Activated CD4-positive, alpha-beta T cell treated with anti-CD3 and anti-CD28 coated beads, Interleukin-2, amount 10 ng/mL, durations not matched to agents 7 days and 5 days (primary cell): ENCODE measurements around the gene GDE1. TPM values are rescaled to one million over a fixed set of nuclear protein-coding genes. Genes with fewer than 3 reads are reported as not detected.

ENCODE experiments used
- CTCF ChIA-PET: fragments of 350-600 bp; sonication (Branson Sonifier 250); formaldehyde crosslinking; loops from one replicate; lab custom pipeline; 2021; ENCODE audit warnings: antibody characterized with exemption; lab: Charles Lee
- POLR2A ChIA-PET: fragments of 350-600 bp; sonication (Branson Sonifier 250); formaldehyde crosslinking; loops from one replicate; lab custom pipeline; 2021; ENCODE audit warnings: antibody characterized with exemption; lab: Charles Lee
- DNase-seq: peaks from one replicate; pipeline ENCODE4 v3.0.0-alpha.2; 2020
- H3K27ac Mint-ChIP-seq: one replicate; pipeline ENCODE4 v1.8.0; 2021; ENCODE audit warnings: mild to moderate bottlenecking, moderate library complexity, mixed read lengths
- H3K27me3 Mint-ChIP-seq: one replicate; pipeline ENCODE4 v1.8.0; 2021; ENCODE audit warnings: mixed read lengths
- H3K36me3 Mint-ChIP-seq: one replicate; pipeline ENCODE4 v1.8.0; 2021; ENCODE audit warnings: low read depth, mixed read lengths
- H3K4me1 Mint-ChIP-seq: one replicate; pipeline ENCODE4 v1.8.0; 2021; ENCODE audit warnings: mixed read lengths
- H3K4me3 Mint-ChIP-seq: one replicate; pipeline ENCODE4 v1.8.0; 2021; ENCODE audit warnings: mild to moderate bottlenecking, moderate library complexity, mixed read lengths
- H3K9me3 Mint-ChIP-seq: one replicate; pipeline ENCODE4 v1.8.0; 2021; ENCODE audit warnings: mixed read lengths
- total RNA-seq, 2 experiments: library from RNA; stranded (reverse); gene quantifications; one replicate each; pipeline ENCODE4 v1.2.3, GENCODE V29; 2021

The GDE1 gene
- total RNA-seq, 2 experiments from 2014 or later, result 22.9 to 24.6 TPM

DNA sequence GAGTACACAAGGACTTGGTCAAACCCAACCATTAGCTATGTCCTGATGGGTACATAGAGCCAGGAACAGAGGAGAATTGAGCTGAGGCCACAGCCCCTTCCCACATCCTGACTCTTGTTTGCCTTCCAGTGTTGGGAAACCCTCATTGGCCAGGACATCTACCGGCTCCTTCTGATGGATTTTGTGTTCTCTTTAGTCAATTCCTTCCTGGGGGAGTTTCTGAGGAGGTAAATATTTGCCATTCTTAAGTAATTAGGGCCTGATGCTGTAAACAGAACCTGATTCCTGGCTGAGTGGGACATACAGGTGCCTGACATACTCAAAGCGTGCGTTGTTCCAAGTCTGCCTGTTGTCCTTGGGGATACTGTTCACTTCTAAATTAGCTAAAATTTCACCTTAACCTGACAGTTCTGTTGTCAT lies 42.6 kb downstream of the GDE1 start:
- ChIA-PET CTCF (no interaction called here), POLR2A (no interaction called here)
- Mint-ChIP-seq H3K4me3 (no peak overlapping the region), H3K36me3 (no peaks in the 10 kb centered on the region), H3K9me3 (no peaks in the 10 kb centered on the region), H3K4me1 (no peaks in the 10 kb centered on the region), H3K27me3 (peaks cover 3% of the 10 kb centered on the region), H3K27ac (no peak overlapping the region)
- no peak for DNase-seq

DNA sequence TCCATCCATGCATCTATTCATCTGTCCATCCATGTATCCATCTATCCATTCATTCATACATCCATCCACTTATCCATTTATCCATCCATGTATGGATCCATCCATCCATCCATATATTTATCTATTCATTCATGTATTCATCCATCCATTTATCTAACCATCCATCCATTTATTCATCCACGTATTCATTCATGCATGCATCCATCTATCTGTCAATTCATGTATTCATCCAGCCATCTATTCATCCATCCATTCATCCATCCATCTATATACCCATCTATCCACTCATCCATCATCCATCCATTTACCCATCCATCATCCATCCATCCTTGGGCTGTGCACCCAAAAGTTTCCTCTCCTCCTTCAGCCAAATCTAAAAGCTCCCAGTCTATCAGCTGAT lies 43.4 kb downstream of the GDE1 start:
- ChIA-PET POLR2A (no interaction called here), CTCF (no interaction called here)
- no peak for DNase-seq

DNA sequence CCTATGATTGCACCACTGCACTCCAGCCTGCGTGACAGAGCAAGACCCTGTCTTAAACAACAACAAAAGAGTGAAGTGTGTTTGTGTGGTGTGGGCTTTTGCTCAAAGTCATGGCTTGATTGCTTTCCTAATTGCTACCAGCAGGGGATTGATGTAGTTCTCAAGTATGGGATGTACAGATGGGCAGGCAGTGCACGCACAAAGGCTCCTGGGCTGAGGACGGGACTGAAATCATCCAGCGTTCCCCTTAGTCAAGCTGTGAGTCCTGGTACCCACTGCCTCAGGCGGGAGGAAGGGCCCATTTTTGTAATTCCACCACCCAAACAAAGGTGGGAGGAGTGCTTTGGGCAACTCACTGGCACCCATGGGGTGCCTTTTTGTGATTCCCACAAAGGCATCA lies 47.3 kb downstream of the GDE1 start:
- Mint-ChIP-seq H3K4me1 (no peaks in the 10 kb centered on the region), H3K27me3 (peaks cover 3% of the 10 kb centered on the region), H3K36me3 (no peaks in the 10 kb centered on the region), H3K27ac (no peak overlapping the region), H3K9me3 (no peaks in the 10 kb centered on the region), H3K4me3 (no peak overlapping the region)
- POLR2A ChIA-PET, result no interaction called here
- CTCF ChIA-PET, result no interaction called here
- no peak for DNase-seq

More for the DNA sequence above, 43.4 kb downstream of the GDE1 start:
- Mint-ChIP-seq H3K36me3 (no peaks in the 10 kb centered on the region), H3K4me3 (no peak overlapping the region), H3K27me3 (peaks cover 3% of the 10 kb centered on the region), H3K27ac (no peak overlapping the region), H3K9me3 (no peaks in the 10 kb centered on the region), H3K4me1 (no peaks in the 10 kb centered on the region)

DNA sequence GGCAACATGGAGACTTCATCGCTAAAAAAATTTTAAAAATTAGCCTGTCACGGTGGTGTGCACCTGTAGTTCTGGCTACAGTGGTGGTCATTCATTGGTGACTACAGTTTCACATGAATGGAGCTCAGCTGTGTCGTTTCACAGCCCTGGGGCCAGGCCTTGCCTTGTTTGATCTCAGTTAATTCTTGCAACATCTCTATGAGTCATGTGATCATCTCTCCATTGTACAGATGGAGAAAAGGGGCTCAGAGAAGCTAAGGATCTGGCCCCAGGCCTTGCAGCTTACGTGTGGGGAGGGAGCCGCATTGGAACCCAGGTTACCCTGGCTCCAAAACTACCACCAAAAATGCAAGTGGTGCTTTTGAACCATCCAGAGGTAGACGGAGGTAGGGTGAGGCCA lies 49.4 kb downstream of the GDE1 start:
- ChIA-PET CTCF (interaction anchor here (0.7 kb wide), 1 partner anchor 193 kb away, joined by 6 read pairs; no protein-coding TSS in a partner anchor), POLR2A (no interaction called here)
- Mint-ChIP-seq H3K36me3 (no peaks in the 10 kb centered on the region), H3K27me3 (no peaks in the 10 kb centered on the region), H3K9me3 (no peaks in the 10 kb centered on the region), H3K4me1 (no peaks in the 10 kb centered on the region), H3K4me3 (no peak overlapping the region), H3K27ac (no peak overlapping the region)
- DNase-seq, result no peak

DNA sequence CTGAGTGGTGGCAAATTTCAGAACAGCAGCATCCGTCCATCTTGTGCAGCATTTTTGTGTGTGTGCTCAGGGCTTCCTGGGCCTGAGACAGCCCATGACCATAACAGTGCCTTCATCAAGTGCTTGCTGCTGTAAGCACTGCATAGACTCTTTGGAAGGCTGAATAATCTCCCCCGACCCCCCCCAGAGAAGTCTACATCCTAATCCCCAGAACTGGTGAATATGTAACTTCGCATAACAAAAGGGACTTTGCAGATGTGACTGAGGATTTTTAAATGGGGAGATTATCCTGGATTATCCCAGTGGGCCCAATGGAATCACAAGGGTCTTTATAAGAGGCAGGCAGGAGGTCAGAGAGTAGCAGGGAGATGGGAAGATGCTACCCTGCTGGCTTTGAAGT lies 53.6 kb downstream of the GDE1 start:
- no peak overlapping the region for H3K4me3 Mint-ChIP-seq
- DNase-seq, result no peak
- CTCF ChIA-PET, result no interaction called here
- no peak overlapping the region for H3K27ac Mint-ChIP-seq
- no peaks in the 10 kb centered on the region for H3K4me1 Mint-ChIP-seq
- no peaks in the 10 kb centered on the region for H3K9me3 Mint-ChIP-seq
- POLR2A ChIA-PET, result no interaction called here
- no peaks in the 10 kb centered on the region for H3K27me3 Mint-ChIP-seq
- no peaks in the 10 kb centered on the region for H3K36me3 Mint-ChIP-seq

DNA sequence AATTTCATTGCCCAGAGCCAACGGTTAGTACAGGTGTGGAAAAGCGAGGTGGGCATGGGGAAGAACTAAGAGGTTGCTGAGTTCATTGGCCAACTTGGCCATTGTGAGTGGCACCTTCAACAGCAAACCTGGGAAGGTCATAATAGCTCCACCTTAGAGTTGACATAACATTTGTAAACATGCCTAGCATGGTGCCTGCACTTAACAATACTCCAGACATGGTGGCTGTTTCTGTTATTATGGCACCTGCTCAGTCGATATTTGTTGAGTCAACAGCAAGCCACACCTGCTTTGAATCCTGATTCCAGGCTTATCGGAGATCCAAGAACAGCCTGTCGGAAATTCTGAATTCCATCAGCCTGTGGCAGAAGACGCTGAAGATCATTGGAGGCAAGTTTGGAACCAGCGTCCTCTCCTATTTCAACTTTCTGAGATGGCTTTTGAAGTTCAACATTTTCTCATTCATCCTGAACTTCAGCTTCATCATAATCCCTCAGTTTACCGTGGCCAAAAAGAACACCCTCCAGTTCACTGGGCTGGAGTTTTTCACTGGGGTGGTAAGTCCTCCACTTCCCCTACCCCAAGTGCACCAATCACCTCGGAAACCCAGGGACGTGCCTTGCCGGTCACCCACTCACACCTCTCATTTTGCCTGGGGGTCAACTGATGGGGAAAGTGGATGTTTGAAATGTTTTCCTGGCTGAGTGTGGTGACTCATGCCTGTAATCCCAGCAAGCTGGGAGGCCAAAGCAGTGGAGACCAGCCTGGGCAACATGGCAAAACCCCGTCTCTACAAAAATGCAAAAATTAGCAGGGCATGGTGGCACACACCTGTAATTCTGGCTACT lies 58.2 kb downstream of the GDE1 start:
- ChIA-PET CTCF (no interaction called here), POLR2A (no interaction called here)
- Mint-ChIP-seq H3K27me3 (peaks cover 2% of the 10 kb centered on the region), H3K27ac (no peak overlapping the region), H3K4me3 (no peak overlapping the region), H3K36me3 (no peaks in the 10 kb centered on the region), H3K9me3 (peaks cover 2% of the 10 kb centered on the region), H3K4me1 (no peaks in the 10 kb centered on the region)
- DNase-seq, result no peak

DNA sequence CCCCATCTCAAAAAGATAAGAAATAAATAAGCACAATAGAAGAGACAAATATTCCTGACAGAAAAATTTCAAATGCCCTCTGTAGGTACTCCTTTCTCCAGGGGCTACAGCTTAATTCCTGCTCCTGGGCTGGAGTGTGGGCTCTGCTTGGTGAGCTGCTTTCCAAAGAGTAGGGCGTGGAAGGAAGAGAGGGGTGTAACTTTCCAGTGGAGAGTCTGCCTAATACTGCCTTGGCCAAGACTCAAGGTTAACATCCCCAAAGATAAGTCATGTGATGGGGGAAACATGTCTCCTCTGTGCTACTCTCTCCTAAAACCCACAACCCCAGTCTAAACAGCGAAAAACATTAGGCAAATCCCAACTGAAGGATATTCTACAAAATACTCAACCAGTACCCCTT lies 61.5 kb downstream of the GDE1 start:
- no peak overlapping the region for H3K27ac Mint-ChIP-seq
- no peak overlapping the region for H3K4me3 Mint-ChIP-seq
- peaks cover 2% of the 10 kb centered on the region for H3K9me3 Mint-ChIP-seq
- peaks cover 3% of the 10 kb centered on the region for H3K27me3 Mint-ChIP-seq
- no peaks in the 10 kb centered on the region for H3K36me3 Mint-ChIP-seq
- H3K4me1 Mint-ChIP-seq, result no peaks in the 10 kb centered on the region
- DNase-seq, result no peak
- CTCF ChIA-PET, result no interaction called here
- POLR2A ChIA-PET, result no interaction called here

DNA sequence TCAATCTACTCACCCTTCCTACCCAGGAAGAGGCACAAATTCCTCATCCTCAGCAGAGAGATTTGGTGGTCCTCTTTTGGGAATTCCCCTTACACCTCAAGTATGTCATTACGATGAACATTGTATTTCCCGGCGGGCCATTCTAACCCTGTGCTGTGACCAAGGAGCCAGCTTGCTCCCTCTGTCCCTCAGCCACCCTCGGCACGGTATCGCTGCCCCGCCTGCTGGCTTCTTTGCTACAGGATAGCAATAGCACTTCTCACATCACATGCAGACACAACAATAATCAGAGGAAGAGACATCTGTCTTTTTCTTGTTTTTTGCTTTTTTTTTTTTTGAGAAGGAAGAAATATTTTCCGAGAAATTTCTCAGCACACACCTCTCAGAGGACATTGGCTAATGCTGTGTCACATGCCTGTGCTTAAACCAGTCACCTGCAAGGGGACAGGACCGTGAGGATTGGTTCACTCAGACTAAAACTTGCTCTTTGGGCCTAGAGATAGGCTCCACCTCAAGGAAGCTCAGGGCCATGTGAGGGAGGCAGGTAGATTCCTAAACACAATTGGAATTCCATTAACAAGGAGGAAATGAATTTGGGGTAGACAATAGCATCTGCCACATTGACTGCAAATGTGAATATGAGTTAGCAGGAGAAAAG lies 63.0 kb downstream of the GDE1 start:
- H3K4me3 Mint-ChIP-seq, result no peak overlapping the region
- peaks cover 2% of the 10 kb centered on the region for H3K9me3 Mint-ChIP-seq
- ChIA-PET POLR2A (no interaction called here), CTCF (interaction anchor here (0.6 kb wide), 1 partner anchor 106 kb away, joined by 5 read pairs; no protein-coding TSS in a partner anchor)
- H3K4me1 Mint-ChIP-seq, result no peaks in the 10 kb centered on the region
- H3K27me3 Mint-ChIP-seq, result peaks cover 3% of the 10 kb centered on the region
- H3K27ac Mint-ChIP-seq, result no peak overlapping the region
- no peaks in the 10 kb centered on the region for H3K36me3 Mint-ChIP-seq
- DNase-seq, result no peak

Other genes with a start within 250 kb of the GDE1 start
- gene CLEC19A, start 236.4 kb downstream of the GDE1 start, total RNA-seq, result not detected
- not detected for gene TMC5, start 104.2 kb downstream of the GDE1 start, total RNA-seq
- 10 to 100 TPM; 35.9 to 50.6 TPM for gene CCP110, start 1.8 kb upstream of the GDE1 start, total RNA-seq
- 10 to 100 TPM; 59.3 to 59.6 TPM for gene VPS35L, start 33.6 kb upstream of the GDE1 start, total RNA-seq
- 10 to 100 TPM; 16.8 TPM for gene KNOP1, start 196.1 kb upstream of the GDE1 start, total RNA-seq
- gene IQCK, start 196.2 kb upstream of the GDE1 start, total RNA-seq, result 1 to 10 TPM; 1.1 to 1.5 TPM